Measurements from ENCODE around the gene DGLUCY.
"Not testable (repeated sequence)": the region's sequence is repeated elsewhere in the genome, so short reads cannot be mapped to it uniquely, and the experiment has no call there.

The DGLUCY gene

GRCh38 chr14:91129261-91129660, 15.4 kb downstream of the DGLUCY start:
- no peak for DNase-seq (ENCODE audit: insufficient read length, low spot score)
- no peak for FAIRE-seq

GRCh38 chr14:91135039-91135438, 21.2 kb downstream of the DGLUCY start:
- DNase-seq (ENCODE audit: insufficient read length, low spot score) (no peak), FAIRE-seq (no peak)

- FAIRE-seq = no peak
- no peak for DNase-seq (ENCODE audit: insufficient read length, low spot score)
These were observed 24.9 kb downstream of the DGLUCY start for GRCh38 chr14:91138511-91139359.

DNA sequence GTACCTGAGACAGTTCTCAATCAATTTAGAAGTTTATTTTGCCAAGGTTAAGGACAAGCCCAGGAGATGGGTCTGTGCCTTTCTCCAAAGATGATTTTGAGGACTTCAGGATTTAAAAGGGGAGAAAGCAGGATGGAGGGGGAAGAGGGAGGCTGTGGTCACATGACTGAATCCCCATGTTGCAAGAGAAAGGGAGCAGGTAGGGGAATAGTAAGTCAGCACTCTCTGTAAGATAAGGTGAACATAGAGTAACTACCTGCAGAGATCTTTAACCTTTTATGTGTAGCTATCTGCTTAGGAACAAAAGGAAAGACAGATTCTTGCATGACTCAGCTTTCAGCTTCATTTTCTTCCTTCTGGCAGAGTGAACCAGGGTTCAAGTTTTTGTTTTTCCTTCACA, 25.9 kb downstream of the DGLUCY start:
- DNase-seq (ENCODE audit: insufficient read length, low spot score) (no peak), FAIRE-seq (no peak)

DNA sequence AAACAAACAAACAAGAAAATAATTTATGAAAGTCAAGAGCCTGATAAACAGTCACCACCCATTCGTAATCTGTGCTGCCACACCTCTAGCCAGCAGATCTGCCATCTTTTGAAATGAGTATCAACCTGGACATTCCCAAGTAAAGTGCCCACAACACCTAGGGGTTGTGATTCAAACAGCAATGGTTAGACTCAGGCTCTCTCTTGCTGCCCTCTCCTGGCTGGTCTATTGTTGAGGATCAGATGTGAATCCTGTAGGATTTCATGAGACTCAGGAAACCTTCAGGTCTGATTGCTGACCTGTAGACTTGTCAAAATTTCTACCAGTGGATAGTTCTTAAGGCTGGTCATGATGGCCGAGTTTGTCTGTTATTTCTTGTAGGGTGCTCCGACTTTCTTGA, 26.8 kb downstream of the DGLUCY start:
- no peak for FAIRE-seq

DNA sequence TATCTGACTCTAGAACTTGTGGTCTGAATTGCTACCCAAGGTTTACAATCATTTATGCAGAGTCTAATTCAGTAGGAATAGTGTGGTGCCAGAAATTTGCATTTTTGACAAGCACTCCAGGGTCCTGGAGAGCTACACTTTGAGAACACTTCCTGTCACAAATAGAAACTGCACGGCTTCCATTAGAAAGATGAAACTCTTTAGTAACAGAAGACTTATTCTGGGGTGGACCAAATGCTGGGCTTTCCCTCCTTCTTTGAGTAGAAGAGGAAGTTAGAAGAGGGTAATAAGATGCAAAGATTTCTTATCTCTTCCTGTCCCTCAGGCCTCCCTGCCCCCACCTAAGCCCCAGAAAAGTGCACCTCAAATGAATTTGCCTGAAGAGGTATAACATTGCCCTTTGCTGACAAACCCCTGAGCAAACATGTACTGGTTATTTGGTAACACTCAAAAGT, 28.4 kb downstream of the DGLUCY start:
- DNase-seq (ENCODE audit: insufficient read length, low spot score) (no peak), FAIRE-seq (no peak)

More for the DNA sequence above, 26.8 kb downstream of the DGLUCY start:
- peak; percentile 60 for DNase-seq (ENCODE audit: insufficient read length, low spot score)

DNA sequence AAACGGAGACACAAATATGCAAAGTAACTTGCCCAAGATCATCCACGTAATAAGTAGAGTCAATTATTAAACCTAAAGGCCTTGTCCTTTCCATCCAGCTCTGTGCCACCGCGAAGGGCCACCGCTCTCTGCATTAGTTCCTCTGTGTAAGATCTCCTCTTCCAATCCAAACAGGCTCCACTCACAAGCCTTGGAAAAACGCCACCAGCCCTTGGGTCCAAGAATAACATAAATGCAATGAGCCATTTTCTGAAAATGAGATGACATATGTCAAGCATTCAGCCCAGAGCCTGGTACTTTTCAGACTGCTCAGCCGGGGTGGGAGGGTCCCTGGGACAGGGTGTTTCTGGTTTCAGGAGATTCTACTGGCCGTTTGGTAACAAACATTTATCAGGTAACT, 30.0 kb downstream of the DGLUCY start:
- FAIRE-seq = no peak
- no peak for DNase-seq (ENCODE audit: insufficient read length, low spot score)

DNA sequence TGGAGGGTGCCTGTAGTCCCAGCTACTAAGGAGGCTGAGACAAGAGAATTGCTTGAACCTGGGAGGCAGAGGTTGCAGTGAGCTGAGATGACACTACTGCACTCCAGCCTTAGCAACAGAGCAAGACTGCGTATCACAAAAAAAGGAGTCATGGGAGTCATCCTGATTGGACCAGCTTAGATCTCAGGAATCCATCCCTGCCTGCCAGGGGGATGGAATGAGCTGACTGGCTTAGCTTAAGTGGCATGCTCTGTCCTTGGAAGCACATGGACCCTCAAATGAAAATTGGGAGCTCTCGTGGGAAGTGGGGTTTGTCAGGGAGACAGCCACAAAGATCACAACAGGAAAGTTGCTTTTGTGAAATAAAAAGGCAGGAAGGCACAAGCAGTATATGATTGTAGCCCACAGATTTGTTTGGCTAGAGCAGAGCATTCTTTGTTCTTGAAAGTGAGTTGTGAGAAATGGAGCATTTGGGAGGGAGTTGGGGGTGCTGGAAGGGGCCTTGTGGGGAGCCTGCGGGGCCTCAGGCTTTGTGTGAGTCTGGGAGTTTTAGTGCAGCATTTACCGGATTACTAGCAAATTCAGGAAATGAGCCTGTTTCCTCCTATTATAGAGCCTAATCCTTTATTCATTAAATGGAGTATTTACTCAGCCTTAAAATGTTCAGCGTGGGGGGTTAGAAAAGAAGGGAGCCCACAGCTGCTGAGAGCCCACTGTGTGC, 30.7 kb downstream of the DGLUCY start:
- no peak for DNase-seq (ENCODE audit: insufficient read length, low spot score)
- no peak for FAIRE-seq

- FAIRE-seq = no peak
- DNase-seq (ENCODE audit: insufficient read length, low spot score) = no peak
These were observed 31.7 kb downstream of the DGLUCY start for GRCh38 chr14:91145391-91146160.

GRCh38 chr14:91146661-91147060, 32.8 kb downstream of the DGLUCY start:
- no peak for FAIRE-seq
- no peak for DNase-seq (ENCODE audit: insufficient read length, low spot score)

DNA sequence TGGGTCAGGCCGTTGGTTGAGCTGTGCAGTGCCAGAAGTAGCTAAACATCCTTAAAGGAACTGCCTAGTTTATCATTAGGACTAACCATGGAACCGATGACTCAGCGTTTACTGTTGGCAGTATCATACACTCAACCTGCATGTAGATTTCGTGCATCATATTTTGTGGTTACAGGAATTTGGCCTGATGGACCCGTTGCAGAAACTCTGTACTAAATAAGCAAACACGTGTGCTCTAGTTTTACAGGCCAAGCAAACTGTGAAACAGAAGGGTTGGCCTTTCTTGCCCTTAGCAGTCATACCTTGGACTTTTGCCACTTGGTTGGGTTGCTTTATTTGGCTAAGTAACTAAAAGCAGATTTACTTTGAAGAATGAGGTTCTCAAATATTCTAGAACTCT, 35.6 kb downstream of the DGLUCY start:
- peak; percentile 53 for DNase-seq (ENCODE audit: insufficient read length, low spot score)
- FAIRE-seq = peak; percentile 60

GRCh38 chr14:91152499-91152898, 38.6 kb downstream of the DGLUCY start:
- DNase-seq (ENCODE audit: insufficient read length, low spot score) = no peak

DNA sequence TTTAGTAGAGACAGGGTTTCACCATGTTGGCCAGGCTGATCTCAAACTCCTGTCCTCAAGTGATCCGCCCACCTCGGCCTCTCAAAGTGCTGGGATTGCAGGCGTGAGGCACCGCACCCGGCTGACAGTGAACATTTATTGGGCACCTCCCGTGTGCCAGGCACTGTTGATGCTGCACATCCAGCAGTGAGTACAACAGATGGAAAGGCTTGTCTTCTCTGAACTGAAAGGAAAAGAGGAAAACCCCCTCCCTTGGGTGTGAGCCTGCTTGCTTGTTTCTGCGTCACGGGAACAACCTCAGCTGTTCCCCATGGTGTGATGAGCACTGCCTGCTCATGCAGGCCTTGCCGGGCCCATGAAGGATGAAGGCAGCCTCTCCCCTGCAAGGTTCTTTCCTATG, 39.5 kb downstream of the DGLUCY start:
- DNase-seq (ENCODE audit: insufficient read length, low spot score) (no peak), FAIRE-seq (no peak)

More at GRCh38 chr14:91152499-91152898, 38.6 kb downstream of the DGLUCY start:
- FAIRE-seq = no peak

DNA sequence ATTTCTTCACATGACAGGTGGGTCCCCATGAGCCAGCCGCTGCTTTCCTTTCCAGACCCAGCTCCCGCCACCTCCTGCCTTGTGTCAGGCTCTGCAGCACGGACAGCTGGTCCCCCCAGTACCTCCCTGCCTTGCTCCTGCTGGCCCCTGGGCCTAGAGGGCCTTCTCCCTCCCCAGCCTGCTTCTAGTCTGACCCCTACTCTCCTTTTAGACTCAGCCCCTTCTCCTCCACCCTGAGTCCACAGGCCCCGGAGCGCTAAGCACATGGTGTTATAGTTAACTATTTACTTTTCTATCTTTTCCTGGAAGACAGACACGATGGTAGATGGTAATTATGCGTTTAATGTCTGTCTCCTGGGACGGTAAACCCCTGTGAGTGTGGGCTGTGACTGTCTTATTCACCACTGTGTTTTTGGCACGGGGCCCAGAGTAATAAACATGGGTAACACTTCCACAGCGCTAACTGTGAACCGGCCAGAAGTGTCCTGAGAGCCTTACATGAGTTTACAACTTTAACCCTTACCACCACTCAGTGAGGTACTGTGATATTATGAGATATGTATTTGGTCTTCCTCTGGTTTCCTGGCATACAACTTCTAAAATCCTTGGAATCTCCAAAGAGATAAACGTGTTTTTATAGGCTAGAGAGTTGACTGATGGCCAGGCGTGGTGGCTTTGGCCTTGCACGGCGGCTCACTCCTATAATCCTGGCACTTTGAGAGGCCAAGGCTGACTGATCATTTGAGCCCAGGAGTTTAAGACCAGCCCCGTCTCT, 41.2 kb downstream of the DGLUCY start:
- DNase-seq (ENCODE audit: insufficient read length, low spot score) = no peak

DNA sequence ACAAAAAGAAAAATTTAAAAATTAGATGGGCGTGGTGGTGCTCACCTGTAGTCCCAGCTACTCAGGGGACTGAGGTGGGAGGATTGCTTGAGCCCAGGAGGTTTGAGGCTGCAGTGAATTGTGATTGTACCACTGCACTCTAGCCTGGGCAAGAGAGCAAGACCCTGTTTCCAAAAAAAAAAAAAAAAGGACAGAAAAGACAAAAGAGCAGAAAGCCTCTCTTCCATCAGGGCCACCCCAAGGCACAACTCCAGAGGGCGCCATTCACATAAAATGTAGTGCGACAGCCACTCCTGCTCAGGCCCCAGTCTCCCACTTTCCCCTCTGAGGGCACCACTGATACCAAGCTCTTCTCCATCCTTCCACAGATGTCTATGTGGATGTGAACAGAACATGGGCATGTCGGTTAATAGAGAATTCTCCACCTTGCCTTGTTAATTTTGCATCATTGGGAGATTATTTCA, 41.8 kb downstream of the DGLUCY start:
- DNase-seq (ENCODE audit: insufficient read length, low spot score) (no peak), FAIRE-seq (no peak)

More for the DNA sequence above, 41.2 kb downstream of the DGLUCY start:
- no peak for FAIRE-seq

- DNase-seq (ENCODE audit: insufficient read length, low spot score) = not testable (repeated sequence)
These were observed 42.3 kb downstream of the DGLUCY start for GRCh38 chr14:91156142-91156666.

GRCh38 chr14:91156877-91157276, 43.0 kb downstream of the DGLUCY start:
- FAIRE-seq = peak; percentile 20
- not testable (repeated sequence) for DNase-seq (ENCODE audit: insufficient read length, low spot score)

More at GRCh38 chr14:91156142-91156666, 42.3 kb downstream of the DGLUCY start:
- FAIRE-seq = not testable (repeated sequence)

- no peak for FAIRE-seq
- no peak for DNase-seq (ENCODE audit: insufficient read length, low spot score)
These were observed 44.4 kb downstream of the DGLUCY start for GRCh38 chr14:91158091-91158790.

DNA sequence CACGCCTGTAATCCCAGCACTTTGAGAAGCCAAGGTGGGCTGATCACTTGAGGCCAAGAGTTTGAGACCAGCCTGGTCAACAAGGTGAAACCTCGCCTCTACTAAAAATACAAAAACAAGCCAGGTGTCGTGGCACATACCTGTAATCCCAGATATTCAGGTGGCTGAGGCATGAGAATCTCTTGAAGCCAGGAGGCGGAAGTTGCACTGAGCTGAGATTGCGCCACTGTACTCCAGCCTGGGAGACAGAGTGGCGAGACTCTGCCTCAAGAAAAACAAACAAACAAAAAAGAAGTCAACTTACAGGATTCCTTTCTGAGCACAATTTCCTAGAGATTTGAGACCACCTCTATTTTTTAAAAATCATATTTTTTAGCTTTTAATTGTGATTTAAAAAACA, 45.3 kb downstream of the DGLUCY start:
- FAIRE-seq = no peak
- no peak for DNase-seq (ENCODE audit: insufficient read length, low spot score)
